Ovary (tissue), 3 donors: Measurements from ENCODE around the gene IRX4.

Source experiments
- CTCF ChIP-seq, 3 donors: fragments of 450-650 bp in 2 of 3; fragments of 200-600 bp in 1 of 3; IDR thresholded peaks; one replicate each; pipeline versions ENCODE4 v1.5.1 to v1.8.0; 2016 to 2022; ENCODE audit warnings: antibody characterized with exemption in 3 of 3, mild to moderate bottlenecking in 1 of 3
- POLR2A ChIP-seq: fragments of 450-650 bp; IDR thresholded peaks from one replicate; pipeline ENCODE4 v1.6.1; 2017; ENCODE audit warnings: antibody characterized with exemption, mild to moderate bottlenecking, moderate library complexity
- donor health status: DM: no; HTN: no; CAD: no.

- no peak for TF ChIP-seq CTCF (IDR thresholded peaks at IDR 0.05)
- TF ChIP-seq POLR2A = no peak
Measured at GRCh38 chr5:1899201-1899600, 16.5 kb upstream of the IRX4 start.
